Measurements from ENCODE around the gene CEP120.
"Not testable (repeated sequence)": the region's sequence is repeated elsewhere in the genome, so short reads cannot be mapped to it uniquely, and the experiment has no call there.

Gene CEP120

GRCh38 chr5:123414974-123415373 lies 8.2 kb downstream of the CEP120 start:
- Histone ChIP-seq H3K27ac (ENCODE audit: low read depth, low read length) (no peak overlapping the region), H3K9ac (ENCODE audit: low read length) (no peak overlapping the region), H3K36me3 (ENCODE audit: insufficient read depth, low read length) (peaks cover 37% of the 10 kb centered on the region), H3K4me3 (ENCODE audit: low read depth in 1 of 2, low read length in 2 of 2) (no peak overlapping the region), H3K9me3 (ENCODE audit: low read length) (no peaks in the 10 kb centered on the region), H3K4me1 (ENCODE audit: insufficient read depth, low read length) (no peaks in the 10 kb centered on the region), H3K27me3 (ENCODE audit: control insufficient read depth in 1 of 2, insufficient read depth in 2 of 2, low read length in 2 of 2) (no peaks in the 10 kb centered on the region)

- no peak overlapping the region for H3K27ac ChIP-seq (ENCODE audit: low read depth, low read length)
- H3K27me3 ChIP-seq (ENCODE audit: control insufficient read depth in 1 of 2, insufficient read depth in 2 of 2, low read length in 2 of 2): no peaks in the 10 kb centered on the region
- H3K9me3 ChIP-seq (ENCODE audit: low read length): no peaks in the 10 kb centered on the region
- no peaks in the 10 kb centered on the region for H3K4me1 ChIP-seq (ENCODE audit: insufficient read depth, low read length)
- no peak overlapping the region for H3K9ac ChIP-seq (ENCODE audit: low read length)
- no peak overlapping the region for H3K4me3 ChIP-seq (ENCODE audit: low read depth in 1 of 2, low read length in 2 of 2)
- H3K36me3 ChIP-seq (ENCODE audit: insufficient read depth, low read length): peaks cover 37% of the 10 kb centered on the region
Observed at GRCh38 chr5:123412206-123412605, 11.0 kb downstream of the CEP120 start.

- H3K4me3 ChIP-seq (ENCODE audit: low read depth in 1 of 2, low read length in 2 of 2); H3K27ac ChIP-seq (ENCODE audit: low read depth, low read length); H3K4me1 ChIP-seq (ENCODE audit: insufficient read depth, low read length); H3K27me3 ChIP-seq (ENCODE audit: control insufficient read depth in 1 of 2, insufficient read depth in 2 of 2, low read length in 2 of 2); H3K9me3 ChIP-seq (ENCODE audit: low read length); H3K9ac ChIP-seq (ENCODE audit: low read length): not testable (repeated sequence)
- peaks cover 32% of the 10 kb centered on the region for H3K36me3 ChIP-seq (ENCODE audit: insufficient read depth, low read length)
Observed at GRCh38 chr5:123401999-123402398, 21.2 kb downstream of the CEP120 start.

- Histone ChIP-seq H3K9me3 (ENCODE audit: low read length) (no peaks in the 10 kb centered on the region), H3K36me3 (ENCODE audit: insufficient read depth, low read length) (peaks cover 32% of the 10 kb centered on the region), H3K4me3 (ENCODE audit: low read depth in 1 of 2, low read length in 2 of 2) (no peak overlapping the region), H3K9ac (ENCODE audit: low read length) (no peak overlapping the region), H3K27me3 (ENCODE audit: control insufficient read depth in 1 of 2, insufficient read depth in 2 of 2, low read length in 2 of 2) (no peaks in the 10 kb centered on the region), H3K4me1 (ENCODE audit: insufficient read depth, low read length) (no peaks in the 10 kb centered on the region), H3K27ac (ENCODE audit: low read depth, low read length) (no peak overlapping the region)
Observed at GRCh38 chr5:123401320-123401719, 21.9 kb downstream of the CEP120 start.

- H3K4me1 ChIP-seq (ENCODE audit: insufficient read depth, low read length); H3K27ac ChIP-seq (ENCODE audit: low read depth, low read length); H3K4me3 ChIP-seq (ENCODE audit: low read depth in 1 of 2, low read length in 2 of 2); H3K9me3 ChIP-seq (ENCODE audit: low read length); H3K27me3 ChIP-seq (ENCODE audit: control insufficient read depth in 1 of 2, insufficient read depth in 2 of 2, low read length in 2 of 2); H3K9ac ChIP-seq (ENCODE audit: low read length): not testable (repeated sequence)
- peaks cover 32% of the 10 kb centered on the region for H3K36me3 ChIP-seq (ENCODE audit: insufficient read depth, low read length)
Observed at GRCh38 chr5:123400870-123401291, 22.3 kb downstream of the CEP120 start.

- peaks cover 33% of the 10 kb centered on the region for H3K36me3 ChIP-seq (ENCODE audit: insufficient read depth, low read length)
- H3K4me3 ChIP-seq (ENCODE audit: low read depth in 1 of 2, low read length in 2 of 2): no peak overlapping the region
- H3K9me3 ChIP-seq (ENCODE audit: low read length): no peaks in the 10 kb centered on the region
- H3K27me3 ChIP-seq (ENCODE audit: control insufficient read depth in 1 of 2, insufficient read depth in 2 of 2, low read length in 2 of 2): no peaks in the 10 kb centered on the region
- no peak overlapping the region for H3K27ac ChIP-seq (ENCODE audit: low read depth, low read length)
- no peak overlapping the region for H3K9ac ChIP-seq (ENCODE audit: low read length)
- H3K4me1 ChIP-seq (ENCODE audit: insufficient read depth, low read length): no peaks in the 10 kb centered on the region
Observed at GRCh38 chr5:123398058-123398733, 25.0 kb downstream of the CEP120 start.

- Histone ChIP-seq H3K9me3 (ENCODE audit: low read length) (no peaks in the 10 kb centered on the region), H3K27me3 (ENCODE audit: control insufficient read depth in 1 of 2, insufficient read depth in 2 of 2, low read length in 2 of 2) (no peaks in the 10 kb centered on the region), H3K27ac (ENCODE audit: low read depth, low read length) (no peak overlapping the region), H3K4me1 (ENCODE audit: insufficient read depth, low read length) (no peaks in the 10 kb centered on the region), H3K9ac (ENCODE audit: low read length) (no peak overlapping the region), H3K36me3 (ENCODE audit: insufficient read depth, low read length) (peaks cover 34% of the 10 kb centered on the region), H3K4me3 (ENCODE audit: low read depth in 1 of 2, low read length in 2 of 2) (no peak overlapping the region)
Observed at GRCh38 chr5:123397538-123397937, 25.7 kb downstream of the CEP120 start.

- no peaks in the 10 kb centered on the region for H3K9me3 ChIP-seq (ENCODE audit: low read length)
- H3K9ac ChIP-seq (ENCODE audit: low read length): no peak overlapping the region
- no peaks in the 10 kb centered on the region for H3K27me3 ChIP-seq (ENCODE audit: control insufficient read depth in 1 of 2, insufficient read depth in 2 of 2, low read length in 2 of 2)
- H3K36me3 ChIP-seq (ENCODE audit: insufficient read depth, low read length): peaks cover 57% of the 10 kb centered on the region
- H3K27ac ChIP-seq (ENCODE audit: low read depth, low read length): no peak overlapping the region
- H3K4me3 ChIP-seq (ENCODE audit: low read depth in 1 of 2, low read length in 2 of 2): no peak overlapping the region
- H3K4me1 ChIP-seq (ENCODE audit: insufficient read depth, low read length): no peaks in the 10 kb centered on the region
Observed at GRCh38 chr5:123391009-123391408, 32.2 kb downstream of the CEP120 start.

- no peaks in the 10 kb centered on the region for H3K4me1 ChIP-seq (ENCODE audit: insufficient read depth, low read length)
- no peak overlapping the region for H3K27ac ChIP-seq (ENCODE audit: low read depth, low read length)
- no peaks in the 10 kb centered on the region for H3K9me3 ChIP-seq (ENCODE audit: low read length)
- H3K4me3 ChIP-seq (ENCODE audit: low read depth in 1 of 2, low read length in 2 of 2): no peak overlapping the region
- H3K27me3 ChIP-seq (ENCODE audit: control insufficient read depth in 1 of 2, insufficient read depth in 2 of 2, low read length in 2 of 2): no peaks in the 10 kb centered on the region
- no peak overlapping the region for H3K9ac ChIP-seq (ENCODE audit: low read length)
- H3K36me3 ChIP-seq (ENCODE audit: insufficient read depth, low read length): peaks cover 67% of the 10 kb centered on the region
Observed at GRCh38 chr5:123389794-123390193, 33.4 kb downstream of the CEP120 start.

- H3K36me3 ChIP-seq (ENCODE audit: insufficient read depth, low read length): peaks cover 46% of the 10 kb centered on the region
Observed at GRCh38 chr5:123387313-123387712, 35.9 kb downstream of the CEP120 start.

GRCh38 chr5:123382252-123382651 lies 41.0 kb downstream of the CEP120 start:
- Histone ChIP-seq H3K36me3 (ENCODE audit: insufficient read depth, low read length) (peaks cover 40% of the 10 kb centered on the region), H3K4me3 (ENCODE audit: low read depth in 1 of 2, low read length in 2 of 2) (no peak overlapping the region), H3K27ac (ENCODE audit: low read depth, low read length) (no peak overlapping the region), H3K9me3 (ENCODE audit: low read length) (no peaks in the 10 kb centered on the region), H3K4me1 (ENCODE audit: insufficient read depth, low read length) (no peaks in the 10 kb centered on the region), H3K27me3 (ENCODE audit: control insufficient read depth in 1 of 2, insufficient read depth in 2 of 2, low read length in 2 of 2) (no peaks in the 10 kb centered on the region), H3K9ac (ENCODE audit: low read length) (no peak overlapping the region)

More at GRCh38 chr5:123387313-123387712, 35.9 kb downstream of the CEP120 start:
- Histone ChIP-seq H3K9me3 (ENCODE audit: low read length) (no peaks in the 10 kb centered on the region), H3K4me1 (ENCODE audit: insufficient read depth, low read length) (no peaks in the 10 kb centered on the region), H3K4me3 (ENCODE audit: low read depth in 1 of 2, low read length in 2 of 2) (no peak overlapping the region), H3K27ac (ENCODE audit: low read depth, low read length) (no peak overlapping the region), H3K27me3 (ENCODE audit: control insufficient read depth in 1 of 2, insufficient read depth in 2 of 2, low read length in 2 of 2) (no peaks in the 10 kb centered on the region), H3K9ac (ENCODE audit: low read length) (no peak overlapping the region)

GRCh38 chr5:123371575-123372179 lies 51.5 kb downstream of the CEP120 start:
- Histone ChIP-seq H3K27me3 (ENCODE audit: control insufficient read depth in 1 of 2, insufficient read depth in 2 of 2, low read length in 2 of 2) (no peaks in the 10 kb centered on the region), H3K36me3 (ENCODE audit: insufficient read depth, low read length) (peaks cover 23% of the 10 kb centered on the region), H3K9ac (ENCODE audit: low read length) (no peak overlapping the region), H3K4me3 (ENCODE audit: low read depth in 1 of 2, low read length in 2 of 2) (no peak overlapping the region), H3K4me1 (ENCODE audit: insufficient read depth, low read length) (no peaks in the 10 kb centered on the region), H3K9me3 (ENCODE audit: low read length) (no peaks in the 10 kb centered on the region), H3K27ac (ENCODE audit: low read depth, low read length) (no peak overlapping the region)
